ENCODE measurements around the gene ZNHIT2.

- TF ChIP-seq CTCF (IDR thresholded peaks at IDR 0.05; ENCODE audit: control extremely low read depth in 1 of 3, insufficient read depth in 1 of 3, low read depth in 1 of 3, low read length in 3 of 3): no peak
- no peak for TF ChIP-seq EZH2 (IDR thresholded peaks at IDR 0.05; ENCODE audit: low read depth, low read length, severe bottlenecking)
- TF ChIP-seq POLR2A (IDR thresholded peaks at IDR 0.05; ENCODE audit: control extremely low read depth in 1 of 2, low read depth in 2 of 2, low read length in 2 of 2): no peak; a peak in 1 of 3 replicates
- no peak for TF ChIP-seq SRF (IDR thresholded peaks at IDR 0.05; ENCODE audit: low read depth, low read length)
- TF ChIP-seq ZNF274 (IDR thresholded peaks at IDR 0.05; ENCODE audit: borderline replicate concordance, extremely low read depth, low read length): no peak
- TF ChIP-seq JUND (IDR thresholded peaks at IDR 0.05; ENCODE audit: low read length): no peak
- TF ChIP-seq SP2 (IDR thresholded peaks at IDR 0.05; ENCODE audit: low read length): no peak
- no peak for TF ChIP-seq EP300 (IDR thresholded peaks at IDR 0.05; ENCODE audit: borderline replicate concordance in 1 of 2, low read depth in 2 of 2, low read length in 2 of 2)
- TF ChIP-seq PHF8 (conservative IDR thresholded peaks at IDR 0.05; ENCODE audit: low read depth, low read length): no peak
These were observed 913 bp downstream of the ZNHIT2 start for GRCh38 chr11:65116370-65117205.
